HG03064 (cell line): ENCODE data around the gene MAP2K1.
"Not testable (repeated sequence)": the region's sequence is repeated elsewhere in the genome, so short reads cannot be mapped to it uniquely, and the experiment has no call there.

ENCODE experiments used
- ATAC-seq: cut with Tn5 transposase; IDR thresholded peaks from one replicate; pipeline ENCODE4 v1.9.1; 2021; ENCODE audit warnings: low read depth; ENCODE audit not compliant: unreplicated experiment

The MAP2K1 gene

DNA sequence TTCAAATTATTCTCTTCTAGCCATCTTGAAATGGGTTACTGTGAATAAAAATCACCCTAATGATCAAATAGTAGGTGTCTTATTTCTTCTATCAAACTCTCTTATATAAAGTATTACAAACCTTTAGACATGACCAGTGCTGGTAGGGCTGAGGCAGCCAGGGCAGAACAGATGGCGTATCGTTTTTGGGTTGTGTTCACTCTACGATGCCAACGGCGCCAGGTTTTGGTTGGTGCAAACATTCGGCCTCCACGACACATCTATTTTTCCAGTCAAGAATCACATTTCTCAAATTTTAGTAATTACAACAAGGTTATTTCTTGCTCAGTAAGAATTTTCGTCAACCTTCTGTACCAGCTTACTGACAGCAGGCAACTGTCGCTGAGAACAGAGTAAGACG lies 115.8 kb downstream of the MAP2K1 start:
- ATAC-seq: no peak

DNA sequence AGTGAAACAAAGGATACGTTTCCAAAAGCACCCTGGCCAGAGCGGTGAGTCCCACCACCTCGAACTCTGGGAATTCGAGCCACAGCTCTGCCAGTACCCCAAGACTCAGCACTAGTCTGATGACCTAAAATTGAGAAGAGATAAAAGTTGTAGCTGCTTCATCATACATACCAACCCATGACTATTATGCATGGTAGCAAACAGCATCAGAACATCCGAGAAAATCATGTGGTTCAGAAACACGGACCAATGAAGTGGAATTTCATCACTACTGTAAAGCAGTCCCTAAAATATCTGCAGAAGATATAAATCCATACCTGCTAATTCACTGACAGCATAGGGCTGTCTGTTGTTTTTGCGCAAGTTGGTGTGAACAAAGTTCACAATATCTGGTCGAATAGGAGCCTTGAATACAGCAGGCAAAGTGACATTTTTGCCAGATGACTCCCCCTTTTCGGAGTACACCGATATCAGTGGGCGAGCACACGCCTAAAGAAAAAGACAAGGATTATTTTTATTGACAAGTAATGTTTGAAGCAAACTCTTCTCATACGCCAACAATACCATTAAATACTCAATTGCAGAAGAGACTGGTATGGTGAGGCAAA lies 116.4 kb downstream of the MAP2K1 start:
- ATAC-seq: not testable (repeated sequence)

DNA sequence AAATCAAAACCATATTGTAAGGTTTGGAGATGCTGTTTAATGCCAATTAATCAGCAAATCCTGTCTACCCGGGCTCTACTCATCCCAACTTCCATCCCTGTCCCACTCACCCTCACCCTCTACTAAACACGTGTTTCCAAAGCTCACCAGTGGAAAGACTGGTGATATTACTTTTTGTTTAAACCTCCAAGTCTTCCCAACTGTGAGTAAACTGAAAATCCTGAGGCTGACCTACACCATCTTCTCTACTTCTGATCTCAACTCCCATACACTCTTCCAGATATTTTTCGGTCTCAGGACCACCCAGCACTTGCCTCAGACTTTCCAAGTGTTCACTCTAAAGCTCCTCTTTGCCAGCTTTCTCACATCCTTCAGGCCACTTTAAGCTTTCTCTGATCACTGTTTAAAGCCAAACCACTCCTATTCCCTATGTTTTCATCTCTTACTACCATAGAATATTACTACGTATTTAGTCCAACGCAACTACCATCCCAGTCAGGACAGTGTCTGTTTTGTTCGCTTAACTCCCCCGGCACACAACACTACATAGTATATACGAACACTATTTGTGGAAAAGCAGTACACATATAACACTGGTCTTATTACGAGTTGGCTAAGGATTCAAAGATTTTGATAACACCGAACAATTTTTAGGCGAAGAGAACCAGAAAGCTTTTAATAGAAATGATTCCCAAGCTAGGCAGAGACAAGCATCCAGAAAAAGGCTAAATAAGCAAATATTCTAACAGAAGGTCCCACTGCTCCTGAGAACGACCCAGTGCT lies 117.3 kb downstream of the MAP2K1 start:
- no peak for ATAC-seq

DNA sequence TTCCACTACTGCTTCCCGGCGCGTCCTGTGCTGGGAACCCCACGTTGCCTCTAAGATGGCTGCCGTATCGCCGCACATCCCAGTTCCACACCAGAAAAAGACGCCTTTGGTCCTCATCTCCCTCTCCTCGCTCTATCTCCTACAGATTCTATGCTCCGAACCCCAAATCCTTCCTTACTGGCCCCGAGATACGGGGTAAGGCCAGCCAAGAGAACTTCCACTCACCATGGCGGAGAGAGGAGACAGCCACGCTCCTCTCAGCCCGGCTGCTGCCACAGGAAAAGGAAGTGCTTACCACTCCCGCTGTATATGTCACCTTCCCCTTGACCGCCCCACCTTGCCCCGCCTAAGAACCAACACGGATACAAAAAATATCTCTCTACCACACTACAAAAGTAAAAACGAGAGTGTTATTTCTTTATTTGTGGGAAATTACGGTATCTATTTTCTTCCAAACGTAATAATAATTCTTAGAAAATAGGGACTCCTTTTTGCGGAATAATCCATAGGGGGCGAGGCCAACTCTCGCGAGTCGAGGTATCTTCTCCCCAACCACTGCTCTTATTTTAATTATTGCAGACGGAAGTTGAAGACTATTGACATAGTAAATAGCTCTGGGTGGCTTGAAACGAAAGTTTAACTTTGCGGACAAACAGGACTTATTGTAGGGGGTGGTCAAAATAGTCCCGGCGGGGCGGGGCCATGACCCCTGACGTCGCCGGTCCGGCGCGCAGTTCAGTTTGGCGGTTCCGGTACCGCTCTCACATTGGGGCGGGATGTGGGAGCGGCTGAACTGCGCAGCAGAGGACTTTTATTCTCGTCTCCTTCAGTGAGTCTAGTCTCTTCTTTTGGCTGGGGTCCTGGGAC lies 118.1 kb downstream of the MAP2K1 start, which contains the start of the genes RPL4 and ZWILCH:
Gene RPL4 (minus strand): TSS at position 293 of the 867 bp plus-strand sequence. CDS start 65 bp downstream, at position 228.
Gene ZWILCH (plus strand): TSS at position 764 of the 867 bp plus-strand sequence. CDS start 13 bp downstream, at position 777.
- ATAC-seq: peak; percentile 64

GRCh38 chr15:66505430-66505811 lies 118.7 kb downstream of the MAP2K1 start:
- no peak for ATAC-seq

DNA sequence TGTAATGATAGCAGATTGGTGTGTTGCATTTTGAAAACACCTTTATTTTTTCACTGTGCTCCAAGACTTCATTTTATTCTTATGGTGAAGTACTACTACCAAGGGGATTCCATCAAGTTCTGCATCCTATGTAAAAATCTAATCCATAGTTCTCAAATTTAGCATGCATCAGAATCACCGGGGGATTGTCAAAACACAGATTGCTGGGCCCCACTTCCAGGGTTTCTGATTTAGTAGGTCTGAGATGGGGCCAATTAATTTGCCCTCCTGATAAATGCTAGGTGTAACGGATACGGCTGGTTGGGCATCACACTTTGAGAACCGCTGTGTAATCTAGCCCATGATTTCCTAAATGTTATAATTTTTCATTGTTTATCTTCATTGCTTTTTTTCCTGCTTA lies 119.1 kb downstream of the MAP2K1 start:
- no peak for ATAC-seq

GRCh38 chr15:66508293-66508883 lies 121.7 kb downstream of the MAP2K1 start:
- no peak for ATAC-seq

DNA sequence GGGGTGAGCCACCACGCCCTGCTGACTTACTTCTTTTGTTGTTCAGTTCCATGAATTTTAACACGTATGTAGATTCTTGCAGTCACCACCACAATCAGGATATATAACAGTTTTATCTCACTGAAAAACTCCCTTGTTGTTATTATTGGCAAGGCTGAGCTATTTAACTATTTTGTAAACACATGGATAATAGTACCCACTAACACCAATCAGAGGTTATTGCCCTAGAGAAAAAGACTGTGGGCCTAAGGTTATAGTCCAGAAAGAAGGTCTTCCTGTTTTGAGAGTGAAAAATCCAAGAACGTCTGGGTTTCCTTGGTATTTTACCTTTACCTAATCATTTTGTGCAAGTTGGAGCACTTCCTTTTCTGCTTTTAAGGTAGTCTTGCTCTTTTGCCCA lies 127.9 kb downstream of the MAP2K1 start:
- ATAC-seq: no peak

DNA sequence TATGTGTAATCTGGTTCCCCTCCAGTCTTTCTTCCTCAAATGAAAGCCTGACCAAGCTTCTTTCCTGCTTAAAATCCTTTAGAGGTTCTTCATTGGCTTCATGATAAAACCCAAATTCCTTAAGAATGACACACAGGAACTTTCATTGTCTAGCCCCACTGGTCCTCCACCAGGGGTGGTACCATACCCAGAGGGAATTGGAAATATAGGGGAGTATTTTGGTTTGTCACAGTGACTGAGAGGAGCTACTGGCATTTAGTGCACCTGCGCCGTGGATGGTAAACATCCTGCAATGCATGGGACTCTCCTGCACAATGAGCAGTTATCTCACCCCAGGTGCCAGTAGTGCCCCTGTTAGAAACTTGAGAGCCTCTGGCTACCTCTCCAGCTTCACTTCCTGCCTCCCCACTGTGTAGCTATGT lies 129.2 kb downstream of the MAP2K1 start:
- ATAC-seq: no peak

DNA sequence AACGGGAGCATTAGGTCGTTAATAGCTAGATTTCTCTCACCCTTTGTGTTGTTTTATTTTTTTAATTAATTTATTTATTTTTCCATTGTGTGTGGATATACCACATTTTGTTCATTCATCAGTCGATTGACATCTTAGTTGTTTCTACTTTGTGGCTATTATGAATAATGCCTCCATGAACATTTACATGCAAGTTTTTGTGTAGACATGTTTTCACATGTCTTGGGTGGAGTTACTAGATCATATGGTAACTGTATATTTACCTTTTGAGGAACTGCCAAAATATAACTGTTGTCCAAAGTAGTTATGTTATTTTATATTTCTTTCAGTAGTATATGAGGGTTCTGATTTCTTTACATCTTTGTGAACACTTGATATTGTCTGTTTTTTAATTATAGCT lies 137.2 kb downstream of the MAP2K1 start:
- no peak for ATAC-seq

GRCh38 chr15:66524838-66525237 lies 138.1 kb downstream of the MAP2K1 start:
- ATAC-seq: no peak

GRCh38 chr15:66535056-66535455 lies 148.3 kb downstream of the MAP2K1 start:
- no peak for ATAC-seq
